Stimulated activated naive CD8-positive, alpha-beta T cell treated with anti-CD3 and anti-CD28 coated beads, Interleukin-15, amount 100 ng/mL, for 72 hours (primary cell): ENCODE results near the gene POLH.
"Not testable (repeated sequence)": the region's sequence is repeated elsewhere in the genome, so short reads cannot be mapped to it uniquely, and the experiment has no call there.

Experiments
- ATAC-seq: fragments of 150-1000 bp; cut with Tn5 transposase; 2 replicates; pipeline ENCODE4 v1.10.0; 2021; ENCODE audit warnings: mild to moderate bottlenecking, moderate library complexity
- DNase-seq, 2 donors: peaks; one replicate each; pipeline ENCODE4 v3.0.0; 2021 to 2022
- H3K27ac Mint-ChIP-seq, 2 donors: one replicate each; pipeline ENCODE4 v1.8.0; 2022; ENCODE audit warnings: mild to moderate bottlenecking in 2 of 2, mixed read lengths in 2 of 2, moderate library complexity in 2 of 2
- H3K27me3 Mint-ChIP-seq: one replicate; pipeline ENCODE4 v1.8.0; 2022; ENCODE audit warnings: mixed read lengths
- H3K4me1 Mint-ChIP-seq: one replicate; pipeline ENCODE4 v1.8.0; 2022; ENCODE audit warnings: mild to moderate bottlenecking, mixed read lengths
- H3K4me3 Mint-ChIP-seq, 2 donors: one replicate each; pipeline ENCODE4 v1.8.0; 2022; ENCODE audit warnings: mild to moderate bottlenecking in 2 of 2, mixed read lengths in 2 of 2, moderate library complexity in 1 of 2
- H3K9me3 Mint-ChIP-seq, 2 donors: one replicate each; pipeline ENCODE4 v1.8.0; 2022; ENCODE audit warnings: mixed read lengths in 2 of 2

POLH gene

GRCh38 chr6:43621078-43621835 lies 45.3 kb downstream of the POLH start:
- DNase-seq = no peak
- Mint-ChIP-seq H3K27me3 (no peaks in the 10 kb centered on the region), H3K4me1 (peaks cover 20% of the 10 kb centered on the region), H3K27ac (peak overlapping the region in 1 of 2 donors; percentile 97), H3K4me3 (no peak overlapping the region), H3K9me3 (no peaks in the 10 kb centered on the region)
- peak; percentile 26 for ATAC-seq

GRCh38 chr6:43621836-43622180 lies 45.8 kb downstream of the POLH start:
- Mint-ChIP-seq H3K27me3 (no peaks in the 10 kb centered on the region), H3K4me3 (no peak overlapping the region), H3K27ac (peak overlapping the region in 1 of 2 donors; percentile 97), H3K9me3 (no peaks in the 10 kb centered on the region), H3K4me1 (peaks cover 25% of the 10 kb centered on the region)
- ATAC-seq (no peak), DNase-seq (no peak)

GRCh38 chr6:43622541-43622940 lies 46.6 kb downstream of the POLH start:
- no peaks in the 10 kb centered on the region for H3K9me3 Mint-ChIP-seq
- H3K27ac Mint-ChIP-seq = peak overlapping the region; percentile 8 to 88
- peaks cover 33% of the 10 kb centered on the region for H3K4me1 Mint-ChIP-seq
- DNase-seq (no peak), ATAC-seq (no peak)
- no peak overlapping the region for H3K4me3 Mint-ChIP-seq
- H3K27me3 Mint-ChIP-seq = no peaks in the 10 kb centered on the region

- Mint-ChIP-seq H3K9me3 (no peaks in the 10 kb centered on the region), H3K4me1 (peaks cover 44% of the 10 kb centered on the region), H3K27ac (peak overlapping the region; percentile 26 to 65), H3K27me3 (no peaks in the 10 kb centered on the region), H3K4me3 (no peak overlapping the region)
- no peak for DNase-seq
- no peak for ATAC-seq
These were observed 48.1 kb downstream of the POLH start for GRCh38 chr6:43623880-43624785.

GRCh38 chr6:43624786-43625288 lies 48.9 kb downstream of the POLH start:
- H3K27ac Mint-ChIP-seq = peak overlapping the region in 1 of 2 donors; percentile 50
- no peak for ATAC-seq

GRCh38 chr6:43625393-43625992 lies 49.5 kb downstream of the POLH start:
- DNase-seq (no peak), ATAC-seq (no peak)
- H3K9me3 Mint-ChIP-seq = no peaks in the 10 kb centered on the region
- H3K27me3 Mint-ChIP-seq = no peaks in the 10 kb centered on the region
- peak overlapping the region in 1 of 2 donors; percentile 100 for H3K27ac Mint-ChIP-seq
- peaks cover 51% of the 10 kb centered on the region for H3K4me1 Mint-ChIP-seq
- peak overlapping the region in 1 of 2 donors; percentile 27 for H3K4me3 Mint-ChIP-seq

More at GRCh38 chr6:43624786-43625288, 48.9 kb downstream of the POLH start:
- DNase-seq = no peak
- no peak overlapping the region for H3K4me3 Mint-ChIP-seq
- no peaks in the 10 kb centered on the region for H3K9me3 Mint-ChIP-seq
- H3K27me3 Mint-ChIP-seq = no peaks in the 10 kb centered on the region
- peaks cover 45% of the 10 kb centered on the region for H3K4me1 Mint-ChIP-seq

GRCh38 chr6:43627008-43627825 lies 51.2 kb downstream of the POLH start:
- peaks cover 52% of the 10 kb centered on the region for H3K4me1 Mint-ChIP-seq
- peak overlapping the region; percentile 98 to 100 for H3K27ac Mint-ChIP-seq
- no peaks in the 10 kb centered on the region for H3K27me3 Mint-ChIP-seq
- H3K4me3 Mint-ChIP-seq = peak overlapping the region; percentile 97 to 100
- DNase-seq (peak; percentile 37 to 79), ATAC-seq (peak; percentile 13)
- no peaks in the 10 kb centered on the region for H3K9me3 Mint-ChIP-seq

GRCh38 chr6:43628393-43629103 lies 52.6 kb downstream of the POLH start:
- H3K4me3 Mint-ChIP-seq = peak overlapping the region; percentile 97 to 100
- H3K27ac Mint-ChIP-seq = peak overlapping the region; percentile 100
- DNase-seq = peak; percentile 66 to 78
- H3K27me3 Mint-ChIP-seq = no peaks in the 10 kb centered on the region
- peak; percentile 60 for ATAC-seq
- H3K4me1 Mint-ChIP-seq = peaks cover 44% of the 10 kb centered on the region
- H3K9me3 Mint-ChIP-seq = no peaks in the 10 kb centered on the region

- Mint-ChIP-seq H3K27me3 (no peaks in the 10 kb centered on the region), H3K27ac (peak within 1 kb of the TSS; percentile 100)
- ATAC-seq = peak; percentile 86
These were observed 53.1 kb downstream of the POLH start, which contains the start of gene GTPBP2 for GRCh38 chr6:43629104-43629504. GTPBP2 (minus strand) TSS chr6:43629264; CDS start chr6:43629162, 102 bp downstream.

GRCh38 chr6:43629505-43630300 lies 53.7 kb downstream of the POLH start:
- H3K4me3 Mint-ChIP-seq = peak overlapping the region; percentile 97 to 100
- H3K27me3 Mint-ChIP-seq = no peaks in the 10 kb centered on the region
- ATAC-seq (peak; percentile 78), DNase-seq (peak; percentile 91 to 97)
- peaks cover 46% of the 10 kb centered on the region for H3K4me1 Mint-ChIP-seq
- peak overlapping the region; percentile 98 to 100 for H3K27ac Mint-ChIP-seq
- no peaks in the 10 kb centered on the region for H3K9me3 Mint-ChIP-seq

More at GRCh38 chr6:43629104-43629504, 53.1 kb downstream of the POLH start, which contains the start of gene GTPBP2:
- peak; percentile 95 to 98 for DNase-seq
- Mint-ChIP-seq H3K9me3 (no peaks in the 10 kb centered on the region), H3K4me1 (peaks cover 44% of the 10 kb centered on the region), H3K4me3 (peak within 1 kb of the TSS; percentile 97 to 100)

GRCh38 chr6:43630980-43631619 lies 55.1 kb downstream of the POLH start:
- Mint-ChIP-seq H3K27ac (peak overlapping the region in 1 of 2 donors; percentile 66), H3K9me3 (no peaks in the 10 kb centered on the region)
- ATAC-seq = no peak

GRCh38 chr6:43633002-43633401 lies 57.0 kb downstream of the POLH start:
- not testable (repeated sequence) for H3K27ac Mint-ChIP-seq, H3K9me3 Mint-ChIP-seq, DNase-seq, H3K27me3 Mint-ChIP-seq, ATAC-seq, H3K4me3 Mint-ChIP-seq
- peaks cover 51% of the 10 kb centered on the region for H3K4me1 Mint-ChIP-seq

More at GRCh38 chr6:43630980-43631619, 55.1 kb downstream of the POLH start:
- peak overlapping the region in 1 of 2 donors; percentile 69 for H3K4me3 Mint-ChIP-seq
- peaks cover 51% of the 10 kb centered on the region for H3K4me1 Mint-ChIP-seq
- no peak for DNase-seq
- H3K27me3 Mint-ChIP-seq = no peaks in the 10 kb centered on the region
